Hematopoietic multipotent progenitor cell treated with erythropoietin and hydrocortisone succinate and interleukin-3 and kit ligand, for 8 days (in vitro differentiated cells): ENCODE data around the gene SEMA5A.

Experiments used
- DNase-seq: peaks from one replicate; pipeline ENCODE4 v3.0.0-alpha.2; 2015

SEMA5A gene

DNA sequence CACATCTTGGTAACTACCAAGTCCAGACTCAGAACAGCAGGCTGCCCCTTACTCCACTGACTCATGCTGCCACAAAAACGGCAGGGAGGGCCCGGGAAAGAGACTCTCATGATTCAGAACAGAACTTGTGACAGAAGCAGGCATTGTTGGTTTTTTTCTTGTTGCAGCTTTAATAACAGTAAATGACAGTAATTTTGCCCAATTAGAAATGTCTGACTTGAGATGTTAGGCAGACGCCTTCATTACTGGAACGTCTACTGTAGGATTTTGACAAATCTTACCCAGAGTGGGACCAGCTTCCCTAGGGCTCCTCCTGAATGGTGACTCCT lies 77.9 kb downstream of the SEMA5A start:
- no peak for DNase-seq

DNA sequence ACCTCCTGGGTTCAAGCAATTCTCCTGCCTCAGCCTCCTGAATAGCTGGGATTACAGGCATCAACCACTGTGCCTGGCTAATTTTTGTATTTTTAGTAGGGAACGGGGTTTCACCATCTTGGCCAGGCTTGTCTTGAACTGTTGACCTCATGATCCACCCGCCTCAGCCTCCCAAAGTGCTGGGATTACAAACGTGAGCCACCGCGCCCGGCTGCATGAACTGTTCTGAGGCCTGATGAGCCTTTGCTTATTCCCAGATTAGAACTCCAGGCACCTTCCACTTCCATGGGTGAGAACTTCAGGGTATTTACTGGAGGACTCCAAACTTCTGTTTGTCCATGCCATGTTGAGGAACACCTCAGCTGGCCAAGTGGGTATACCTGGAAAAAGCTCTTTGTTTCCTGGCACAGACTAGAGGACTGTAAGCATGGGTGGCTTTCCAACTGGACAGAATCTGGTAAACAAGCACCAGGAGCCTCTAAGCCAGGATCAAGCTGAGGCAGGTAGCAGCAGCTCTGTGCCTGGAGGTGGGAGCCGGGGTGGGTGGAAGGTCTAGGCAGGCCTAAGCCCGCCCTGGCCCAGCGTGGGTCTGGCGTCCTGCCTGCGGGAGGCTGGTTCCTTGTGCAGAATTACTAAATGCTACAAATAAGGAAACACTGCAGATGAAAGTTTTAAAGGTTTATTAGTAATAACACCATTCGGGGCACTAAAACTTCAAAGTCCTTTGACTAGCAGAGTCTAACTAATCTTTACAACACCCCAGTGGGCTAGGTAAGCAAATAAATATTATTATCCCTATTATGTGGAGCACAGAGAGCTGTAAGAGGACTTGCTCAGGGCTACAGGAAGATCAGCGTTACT lies 78.4 kb downstream of the SEMA5A start:
- no peak for DNase-seq

DNA sequence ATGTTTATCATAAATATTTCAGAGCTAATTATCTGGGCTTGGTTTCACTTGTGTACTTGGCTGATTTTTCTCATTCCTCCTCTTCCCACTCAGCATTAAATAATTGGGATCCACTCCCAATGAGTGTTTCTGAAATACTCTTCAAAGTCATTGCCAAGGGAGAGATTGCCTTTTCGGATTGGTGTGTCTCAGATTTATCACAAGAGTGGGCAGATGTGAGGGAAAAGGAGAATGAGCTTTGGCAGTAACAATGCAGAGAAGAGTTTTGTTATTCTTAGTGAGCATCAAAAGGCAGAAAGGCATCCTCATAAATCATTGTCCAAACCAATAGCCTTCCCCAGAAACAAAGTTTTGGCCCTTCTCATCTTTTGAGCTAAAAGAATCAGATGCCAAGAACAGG lies 79.2 kb downstream of the SEMA5A start:
- DNase-seq: no peak

DNA sequence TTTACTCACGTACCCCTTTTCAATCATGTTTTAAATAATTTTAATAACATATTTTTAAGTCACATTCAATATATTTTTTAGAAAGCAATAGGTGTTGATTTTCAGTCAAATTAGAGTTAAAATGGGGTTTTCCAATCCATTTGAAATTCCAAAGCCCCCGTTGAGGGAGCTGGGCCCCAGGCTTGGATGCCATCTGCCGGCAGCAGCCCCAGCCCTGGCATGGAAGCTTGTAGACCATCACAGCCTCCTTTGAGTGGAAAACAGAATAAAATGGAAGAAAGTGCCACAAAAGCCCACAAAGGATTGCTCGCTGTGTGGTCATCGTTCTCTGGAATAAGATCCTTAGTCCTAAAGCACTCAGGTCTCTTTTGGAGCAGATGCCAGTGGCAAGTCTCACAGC lies 81.4 kb downstream of the SEMA5A start:
- no peak for DNase-seq

DNA sequence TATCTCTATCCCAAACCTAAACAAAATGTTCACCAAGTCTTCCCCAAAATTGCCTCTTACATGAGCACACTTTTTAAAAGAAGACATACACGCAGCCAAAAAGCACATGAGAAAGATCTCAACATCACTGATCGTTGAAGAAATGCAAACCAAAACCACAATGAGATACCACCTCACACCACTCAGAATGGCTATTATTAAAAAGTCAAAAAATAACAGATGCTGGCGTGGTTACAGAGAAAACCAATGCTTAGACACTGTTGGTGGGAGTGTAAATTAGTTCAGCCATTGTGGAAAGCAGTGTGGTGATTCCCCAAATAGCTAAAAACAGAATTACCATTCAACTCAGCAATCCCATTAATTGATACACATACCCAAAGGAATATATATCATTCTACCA lies 83.8 kb downstream of the SEMA5A start:
- no peak for DNase-seq

DNA sequence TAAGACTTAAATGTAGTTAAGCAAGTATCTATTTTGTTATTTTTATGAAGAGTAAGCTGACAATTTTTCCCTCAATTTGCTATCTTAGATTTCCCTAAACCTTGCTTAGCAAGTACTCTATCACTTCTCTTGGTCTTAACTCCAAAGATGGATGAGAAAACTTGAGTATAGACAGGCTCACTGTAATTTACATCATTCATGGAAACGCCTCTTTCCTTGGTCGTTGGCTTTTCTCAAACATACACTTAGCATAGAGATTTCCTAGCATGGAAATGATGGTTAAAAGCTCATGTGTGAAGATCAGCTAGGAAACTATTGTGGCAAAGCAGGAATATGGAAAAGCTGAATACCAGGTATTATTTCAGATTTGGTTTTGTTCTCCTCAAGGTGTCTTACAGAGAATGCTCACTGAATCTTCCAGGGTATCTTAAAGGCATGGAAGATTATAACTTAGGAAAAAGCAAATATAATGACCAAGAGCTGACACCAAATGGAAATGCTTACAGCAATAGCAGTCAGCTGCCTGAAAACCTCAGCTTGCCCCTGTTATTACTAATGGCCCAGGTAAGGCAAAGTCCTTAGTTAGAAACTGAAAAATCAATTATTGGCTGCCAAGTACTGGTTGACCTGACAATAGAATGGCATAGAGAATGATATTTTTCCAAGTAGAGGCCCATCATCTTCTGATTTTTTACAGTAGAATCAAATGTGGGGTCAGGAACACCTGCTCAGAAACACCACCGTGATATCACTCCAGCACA lies 84.8 kb downstream of the SEMA5A start:
- DNase-seq: no peak

DNA sequence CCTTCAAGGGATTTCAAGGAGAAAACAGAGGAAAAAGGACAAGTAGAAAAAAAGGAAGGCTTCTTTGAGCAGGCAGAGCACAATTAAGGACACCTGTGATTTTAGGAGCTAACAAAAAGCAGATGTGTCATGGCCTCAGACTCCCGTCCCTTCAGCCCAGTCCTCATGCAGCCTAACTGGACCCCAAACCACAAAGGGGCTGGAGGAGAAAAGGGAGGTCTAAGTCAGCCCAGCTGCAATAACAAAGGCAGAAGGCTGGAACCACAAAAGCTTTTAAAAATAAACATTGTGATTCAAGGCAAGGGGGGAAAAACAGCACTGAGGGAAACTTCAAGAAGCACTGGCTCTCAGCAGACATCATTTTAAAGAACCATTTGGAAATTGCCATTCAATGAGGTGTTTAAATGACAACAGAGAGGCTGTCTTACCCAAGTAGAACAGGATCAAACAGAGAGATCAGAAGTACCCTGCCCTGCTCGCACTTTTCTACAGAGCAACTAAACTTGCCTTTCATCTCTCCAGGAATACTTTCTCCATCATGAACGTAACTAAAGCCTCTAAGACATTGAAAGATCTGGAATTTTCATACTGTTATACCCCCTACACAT lies 89.3 kb downstream of the SEMA5A start:
- DNase-seq: no peak

DNA sequence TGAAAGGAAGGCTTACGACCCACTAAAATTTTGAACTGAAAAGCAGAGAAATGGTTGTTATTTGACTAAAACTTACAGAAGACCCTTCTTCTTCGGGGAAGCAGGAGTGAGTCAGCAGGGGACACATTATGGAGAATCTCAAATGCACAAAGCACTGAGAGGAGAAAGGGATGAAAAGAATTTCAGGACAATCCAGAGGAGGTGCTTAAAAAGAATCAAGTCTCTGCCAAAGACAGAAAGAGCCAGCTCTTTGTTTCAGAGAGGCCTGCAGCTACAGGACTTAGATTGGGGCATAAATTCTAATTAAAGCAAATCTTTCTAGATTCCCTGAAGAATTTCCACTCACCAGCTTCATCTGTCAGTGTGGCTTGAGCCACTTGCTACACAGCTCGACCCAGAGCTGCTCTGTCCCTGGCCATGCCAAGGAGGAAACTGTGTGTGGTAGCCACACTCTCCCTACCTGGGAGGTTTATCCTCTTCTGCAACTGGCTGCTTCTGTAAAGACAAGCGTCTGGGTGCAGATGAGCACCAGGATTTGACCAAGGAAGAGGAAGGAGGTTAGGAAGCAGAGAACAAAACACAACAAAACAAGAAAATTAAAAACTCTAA lies 89.9 kb downstream of the SEMA5A start:
- DNase-seq: no peak

DNA sequence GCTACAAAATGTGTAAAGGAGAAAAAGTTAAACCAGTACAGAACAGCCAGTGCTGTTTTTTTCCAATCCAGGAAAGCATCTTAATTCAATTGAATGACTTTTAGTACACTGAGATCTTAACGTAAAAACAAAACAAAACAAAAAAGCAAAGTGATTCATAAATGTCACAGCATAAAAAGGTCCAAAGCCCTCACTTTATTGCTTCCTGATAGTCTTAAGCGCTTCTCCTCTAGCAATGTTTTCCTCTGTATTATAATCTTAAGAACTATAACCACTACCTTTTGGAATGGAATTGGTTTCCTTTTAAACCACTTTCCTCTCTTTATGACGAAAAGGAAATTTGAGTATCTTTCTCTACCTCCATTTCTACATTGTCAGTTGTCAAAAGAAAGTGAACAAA lies 91.4 kb downstream of the SEMA5A start:
- DNase-seq: no peak

DNA sequence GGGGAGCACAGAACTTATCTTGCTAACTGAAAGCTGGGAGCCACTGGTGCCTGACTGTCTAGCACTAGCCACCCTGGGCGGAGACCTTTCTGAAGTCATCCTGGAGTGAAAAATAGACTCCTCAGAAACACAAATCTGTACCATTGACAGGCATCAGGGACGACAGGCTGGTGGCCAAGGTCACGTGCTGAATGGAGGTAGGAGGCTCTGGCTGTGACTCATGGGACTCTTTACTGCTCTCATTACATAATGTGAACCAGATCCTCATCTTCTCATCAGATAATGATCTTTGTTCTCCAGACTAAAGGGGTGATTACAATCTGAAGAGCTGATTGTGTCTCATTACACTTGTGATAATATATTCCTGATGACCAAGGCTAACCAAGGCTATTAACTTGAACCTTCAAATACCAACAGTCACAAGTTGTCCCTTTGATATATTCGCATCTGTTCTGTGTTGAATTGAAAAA lies 91.8 kb downstream of the SEMA5A start:
- no peak for DNase-seq

DNA sequence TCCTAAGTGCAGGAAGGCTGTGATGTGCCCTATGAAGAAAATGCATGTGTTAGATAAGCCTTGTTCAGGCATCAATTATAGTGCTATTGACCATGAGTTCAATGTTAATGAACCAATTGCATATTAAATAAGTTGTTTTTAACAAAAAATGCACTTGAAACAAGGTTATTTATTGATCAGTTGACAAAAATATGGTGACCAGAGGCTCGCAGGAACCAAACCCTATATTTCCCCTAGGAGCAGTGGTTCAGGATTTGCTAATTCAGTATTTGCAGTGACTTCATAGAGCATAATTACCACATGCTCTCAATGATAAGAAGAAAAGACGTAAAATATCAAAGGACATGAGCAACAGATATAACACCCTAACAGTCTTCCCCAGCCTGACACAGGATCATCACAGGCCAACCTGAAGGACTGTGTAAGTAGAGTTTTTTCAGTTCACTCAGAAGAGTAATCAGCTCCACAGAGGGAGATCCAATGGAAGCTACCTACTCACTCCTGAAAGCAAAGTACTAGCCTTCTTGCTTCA lies 92.3 kb downstream of the SEMA5A start:
- DNase-seq: no peak

DNA sequence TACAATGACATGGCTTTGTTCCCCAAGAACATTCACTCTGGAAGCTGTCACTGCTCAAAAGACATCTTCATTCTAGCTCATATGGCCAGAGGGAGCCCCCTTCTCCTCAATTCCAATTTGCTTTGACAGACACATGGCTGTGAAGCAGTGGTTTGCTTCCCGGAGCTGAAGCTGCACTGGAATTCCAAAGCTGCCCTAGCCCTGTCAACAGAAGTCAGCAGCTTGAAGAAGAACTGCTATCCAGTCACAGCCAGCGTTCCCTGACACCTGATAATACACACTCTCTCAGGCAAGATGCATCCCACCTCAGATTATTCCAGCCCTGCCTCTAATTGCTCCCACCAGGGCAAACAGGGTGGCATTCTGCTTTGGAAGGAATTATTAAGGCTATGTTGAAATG lies 93.7 kb downstream of the SEMA5A start:
- no peak for DNase-seq

DNA sequence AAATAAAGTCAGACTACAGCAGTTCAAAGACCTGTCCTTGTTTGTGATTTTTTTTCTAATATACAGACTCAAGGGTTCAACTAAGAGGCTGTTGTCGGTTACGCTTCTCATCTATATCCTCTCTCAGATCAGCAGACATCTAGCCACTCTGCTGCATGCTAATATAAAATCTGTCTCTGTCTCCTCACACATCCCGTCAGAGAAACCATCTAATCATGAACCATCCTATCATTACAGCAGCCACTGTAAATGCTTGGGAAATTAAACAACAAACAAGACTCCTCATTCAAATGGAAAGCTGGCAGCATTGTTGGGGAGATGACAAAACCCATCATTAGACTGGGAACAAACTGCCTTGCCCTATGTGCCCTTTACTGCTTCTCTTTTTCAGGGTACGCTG lies 94.8 kb downstream of the SEMA5A start:
- no peak for DNase-seq

DNA sequence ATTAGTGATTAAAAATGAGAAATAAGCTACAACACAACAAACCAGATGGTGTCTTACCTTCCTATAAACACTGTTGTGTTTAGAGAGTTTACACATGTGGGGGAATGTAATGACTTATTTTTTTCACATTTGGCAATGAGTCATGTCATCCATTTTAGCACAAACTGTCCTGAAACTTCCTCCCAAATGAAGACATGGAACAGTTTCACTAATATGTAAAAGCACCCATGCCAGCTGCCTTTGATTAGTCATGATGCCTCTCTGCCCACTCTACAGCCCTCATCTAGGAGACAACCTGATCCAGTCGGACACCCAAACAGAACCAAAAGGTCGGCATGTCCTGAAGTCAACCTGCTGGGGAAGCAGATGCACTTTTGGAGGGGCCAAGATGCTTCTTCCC lies 98.2 kb downstream of the SEMA5A start:
- no peak for DNase-seq

DNA sequence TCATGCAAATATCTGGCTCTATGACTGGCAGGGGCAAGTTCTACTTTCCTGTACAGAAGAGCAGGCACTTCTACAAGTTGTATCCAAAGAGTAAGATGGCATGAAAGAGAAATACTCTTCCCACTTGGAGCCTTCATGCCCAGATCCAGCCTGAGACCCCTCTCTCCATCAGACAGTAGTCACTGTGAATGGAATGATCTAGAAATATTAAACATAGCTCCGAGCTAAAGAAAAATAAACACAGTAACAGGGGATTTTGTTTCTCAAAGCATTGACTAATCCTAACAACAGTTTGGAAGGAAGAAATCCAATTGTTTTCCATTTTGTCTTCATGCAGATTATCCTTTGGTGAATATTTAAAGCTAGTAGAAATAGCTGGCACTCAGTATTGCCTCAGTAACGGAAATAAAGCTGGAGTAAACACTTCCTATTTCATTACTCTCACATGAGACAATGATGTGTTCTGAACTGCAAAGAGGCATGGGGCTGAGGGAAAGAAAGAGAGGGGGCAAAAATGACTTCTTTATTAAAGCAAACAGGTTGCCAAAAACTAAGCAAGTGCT lies 100.0 kb downstream of the SEMA5A start:
- no peak for DNase-seq

DNA sequence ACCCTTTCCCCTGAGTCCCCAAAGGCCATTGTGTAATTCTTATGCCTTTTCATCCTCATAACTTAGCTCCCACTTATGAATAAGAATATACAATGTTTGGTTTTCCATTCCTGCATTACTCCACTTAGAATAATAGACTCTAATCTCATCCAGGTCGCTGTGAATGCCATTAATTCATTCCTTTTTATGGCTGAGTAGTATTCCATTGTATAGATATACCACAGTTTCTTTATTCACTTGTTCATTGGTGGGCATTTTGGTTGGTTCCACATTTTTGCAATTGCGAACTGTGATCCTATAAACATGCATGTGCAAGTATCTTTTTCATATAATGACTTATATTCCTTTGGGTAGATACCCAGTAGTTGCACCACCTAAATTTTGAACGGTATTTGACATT lies 101.5 kb downstream of the SEMA5A start:
- DNase-seq: no peak

DNA sequence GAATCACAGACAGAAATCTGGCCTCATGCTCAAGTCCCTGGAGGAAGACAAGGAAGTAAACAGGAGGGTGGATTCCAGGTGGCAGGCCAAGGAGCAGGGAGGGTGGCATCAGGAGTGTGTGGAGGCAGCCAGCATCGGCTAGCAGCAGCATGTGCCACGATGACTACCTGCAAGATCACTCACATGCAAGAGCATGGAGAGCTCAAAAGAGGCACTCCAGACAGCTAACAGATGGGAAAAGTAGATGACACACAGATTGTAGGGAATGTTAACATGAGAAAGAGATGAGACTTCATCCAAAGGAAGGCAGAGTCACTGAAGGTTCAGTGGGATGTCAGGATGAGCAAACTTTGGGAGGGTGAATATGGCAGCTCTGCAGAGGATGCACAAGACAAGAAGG lies 104.3 kb downstream of the SEMA5A start:
- DNase-seq: no peak

DNA sequence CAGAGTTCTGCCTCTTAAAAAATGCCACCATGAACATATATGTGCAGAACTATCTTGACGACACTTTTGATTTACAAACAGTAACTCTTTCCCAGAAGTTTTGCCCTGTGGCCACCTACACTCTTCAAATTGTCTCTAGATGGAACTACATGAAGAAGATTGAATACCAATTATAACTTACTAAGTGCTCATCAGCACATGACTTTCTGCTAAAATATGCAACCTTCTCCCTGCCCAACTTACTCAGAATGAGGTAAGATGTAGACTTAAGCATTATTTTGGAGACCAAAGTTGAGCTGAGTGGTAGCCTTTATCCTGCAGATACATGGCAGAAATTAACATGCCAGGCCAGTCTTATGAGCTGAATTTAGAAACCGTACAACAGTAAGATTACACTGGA lies 105.4 kb downstream of the SEMA5A start:
- DNase-seq: no peak

DNA sequence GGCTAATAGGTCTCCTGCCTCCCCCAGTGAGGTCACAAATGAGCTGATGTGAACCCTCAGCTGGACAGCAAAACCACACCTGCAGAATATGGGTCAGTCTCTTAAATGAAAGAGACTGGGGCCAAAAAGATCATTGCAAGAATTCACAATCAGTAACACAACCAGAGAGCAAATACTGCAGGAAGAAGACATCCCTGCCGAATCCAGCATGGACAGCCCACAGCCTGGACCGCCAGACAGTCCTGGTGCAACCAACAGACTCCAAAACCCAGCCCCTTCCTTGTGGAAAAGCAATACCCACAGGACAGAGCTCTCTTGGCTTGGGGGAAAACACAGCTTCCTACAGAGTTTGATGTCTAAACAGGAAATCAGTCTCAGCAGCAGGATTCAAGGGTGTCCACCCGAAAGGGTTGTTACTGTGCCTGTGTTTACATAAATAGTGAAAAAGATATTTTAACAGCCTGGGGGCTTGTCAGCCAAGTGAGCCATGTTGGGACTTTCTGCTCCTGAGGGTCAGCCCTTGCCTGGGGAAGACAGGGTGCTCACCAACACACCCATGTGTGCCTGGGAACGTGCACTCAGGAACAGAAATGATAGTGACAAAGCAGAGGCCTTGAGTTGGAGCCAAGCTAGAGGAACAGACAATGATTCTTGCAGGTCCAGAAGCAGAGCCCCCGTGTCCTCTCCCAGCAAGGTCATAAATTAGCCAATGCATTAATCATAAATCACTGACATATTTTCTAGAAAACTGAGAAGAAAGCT lies 106.2 kb downstream of the SEMA5A start:
- no peak for DNase-seq

DNA sequence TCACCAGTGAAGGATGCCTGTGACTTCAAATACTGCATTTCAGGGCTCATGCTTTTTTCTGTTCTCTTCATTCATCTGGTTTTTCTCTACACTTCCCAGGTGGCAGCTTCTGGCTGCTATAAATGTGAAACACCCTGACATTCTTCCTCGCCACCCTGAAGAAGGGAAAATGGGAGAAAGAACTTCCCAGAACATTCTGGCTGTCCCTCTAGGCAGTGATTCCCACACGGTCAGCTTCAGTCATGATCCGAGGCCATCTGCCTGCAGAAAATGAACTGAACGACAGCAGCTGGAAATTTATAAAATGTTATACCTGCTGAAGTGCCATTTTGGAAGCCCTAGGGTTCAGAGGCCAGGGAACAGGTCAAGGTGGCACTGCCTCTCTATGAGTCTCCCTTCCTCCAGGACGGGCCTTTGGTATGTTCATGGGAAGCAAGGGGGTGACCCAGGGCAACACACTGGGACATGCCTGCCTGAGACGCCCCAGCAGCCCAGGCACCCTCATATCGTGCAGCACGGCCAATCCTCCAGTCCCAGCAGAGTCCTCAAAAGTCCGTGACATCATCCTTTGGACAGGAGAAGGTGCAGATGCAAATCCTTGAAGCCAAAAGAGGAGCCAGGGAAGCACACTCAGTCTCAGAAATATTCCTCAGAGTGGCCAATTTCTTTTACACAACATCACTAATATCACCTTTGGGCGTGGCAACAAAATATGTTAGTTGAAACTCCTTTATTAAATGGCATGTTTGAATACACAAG lies 107.1 kb downstream of the SEMA5A start:
- DNase-seq: no peak

DNA sequence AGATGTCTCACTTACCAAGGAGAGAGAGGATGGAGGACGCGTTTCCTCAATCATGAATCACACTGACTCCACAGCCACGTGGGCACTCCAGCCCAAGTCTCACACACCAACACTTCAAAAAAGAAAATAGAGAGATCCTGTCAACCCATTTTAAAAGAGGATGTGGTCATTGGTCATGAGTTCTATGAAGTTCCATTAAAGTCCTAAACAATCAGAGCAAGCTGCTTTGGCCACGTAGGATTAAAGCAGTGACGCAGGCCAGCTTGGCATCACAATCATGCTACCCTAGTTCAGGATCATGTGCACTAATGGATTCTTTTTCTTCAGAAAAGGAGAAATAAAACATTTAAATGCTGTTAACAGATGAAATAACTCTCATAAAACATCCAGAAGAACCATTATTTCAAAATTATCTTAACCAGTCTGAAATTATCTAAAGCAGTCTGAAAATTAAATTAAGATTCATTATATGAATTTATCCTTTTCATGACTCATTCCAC lies 108.1 kb downstream of the SEMA5A start:
- DNase-seq: no peak
